ENCODE measurements around the gene CD276. TPM values are rescaled to one million over a fixed set of nuclear protein-coding genes. Genes with fewer than 3 reads are reported as not detected.
"Not testable (repeated sequence)": the region's sequence is repeated elsewhere in the genome, so short reads cannot be mapped to it uniquely, and the experiment has no call there.

CD276 gene
- total and polyA plus RNA-seq, 8 donors: 13.9 to 56.0 (median 22.7) TPM

DNA sequence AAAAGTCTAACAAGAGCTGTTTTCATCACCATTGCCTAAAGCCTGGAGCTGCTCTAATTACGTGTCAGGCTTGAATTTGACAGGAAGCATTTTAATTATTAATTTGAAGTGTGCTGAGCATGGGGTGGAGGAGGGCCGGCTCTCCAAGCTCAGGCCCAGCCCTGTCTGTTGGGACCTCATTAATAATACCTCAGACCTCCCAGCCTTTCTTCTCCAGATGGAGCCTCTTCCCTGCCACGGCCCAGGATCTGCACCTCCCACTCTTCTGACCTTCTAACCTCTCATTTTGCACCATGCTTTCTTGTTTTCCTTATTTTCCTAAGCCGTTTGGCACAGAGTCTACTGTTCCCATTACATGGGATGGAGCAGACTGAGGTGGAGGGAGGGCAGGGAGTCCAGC is 39.0 kb downstream of the CD276 start:
- no peak for ATAC-seq
- H3K4me1 ChIP-seq: no peaks in the 10 kb centered on the region
- no peak for FAIRE-seq

DNA sequence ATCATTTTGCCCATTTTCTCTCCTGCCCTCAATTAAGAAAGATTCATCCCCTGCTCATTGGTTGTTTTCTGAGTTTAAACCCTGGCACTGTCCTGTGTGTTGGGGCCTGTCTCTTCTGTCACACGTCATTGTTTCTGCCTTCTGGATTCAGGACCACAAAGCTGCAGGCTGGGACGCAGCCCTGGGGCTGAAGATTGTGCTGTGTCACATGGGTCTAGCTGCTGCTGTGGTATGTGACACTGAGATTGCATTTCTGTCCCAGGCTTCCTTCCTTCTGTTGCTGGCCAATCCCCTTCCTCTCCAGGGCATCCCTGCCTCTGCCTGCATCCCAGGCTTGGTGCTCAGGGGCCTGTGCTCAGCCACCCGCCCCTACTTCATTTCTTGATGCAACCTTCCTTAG is 40.0 kb downstream of the CD276 start:
- no peak overlapping the region for H3K27ac ChIP-seq
- intact Hi-C loops (cut with DNase I): no loop called here
- no peaks in the 10 kb centered on the region for H3K4me1 ChIP-seq
- H3K9me3 ChIP-seq: no peaks in the 10 kb centered on the region
- WGBS, 2 donors: 71 to 75% methylated on average over 3 of the region's 3 CpGs
- TF ChIP-seq, protein P1, sequence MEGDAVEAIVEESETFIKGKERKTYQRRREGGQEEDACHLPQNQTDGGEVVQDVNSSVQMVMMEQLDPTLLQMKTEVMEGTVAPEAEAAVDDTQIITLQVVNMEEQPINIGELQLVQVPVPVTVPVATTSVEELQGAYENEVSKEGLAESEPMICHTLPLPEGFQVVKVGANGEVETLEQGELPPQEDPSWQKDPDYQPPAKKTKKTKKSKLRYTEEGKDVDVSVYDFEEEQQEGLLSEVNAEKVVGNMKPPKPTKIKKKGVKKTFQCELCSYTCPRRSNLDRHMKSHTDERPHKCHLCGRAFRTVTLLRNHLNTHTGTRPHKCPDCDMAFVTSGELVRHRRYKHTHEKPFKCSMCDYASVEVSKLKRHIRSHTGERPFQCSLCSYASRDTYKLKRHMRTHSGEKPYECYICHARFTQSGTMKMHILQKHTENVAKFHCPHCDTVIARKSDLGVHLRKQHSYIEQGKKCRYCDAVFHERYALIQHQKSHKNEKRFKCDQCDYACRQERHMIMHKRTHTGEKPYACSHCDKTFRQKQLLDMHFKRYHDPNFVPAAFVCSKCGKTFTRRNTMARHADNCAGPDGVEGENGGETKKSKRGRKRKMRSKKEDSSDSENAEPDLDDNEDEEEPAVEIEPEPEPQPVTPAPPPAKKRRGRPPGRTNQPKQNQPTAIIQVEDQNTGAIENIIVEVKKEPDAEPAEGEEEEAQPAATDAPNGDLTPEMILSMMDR (IDR thresholded peaks at IDR 0.05): no peak
- DNase-seq: no peak
- H3K4me3 ChIP-seq: no peak overlapping the region
- ATAC-seq: no peak
- no peaks in the 10 kb centered on the region for H3K36me3 ChIP-seq
- no peak for FAIRE-seq
- no peaks in the 10 kb centered on the region for H3K27me3 ChIP-seq

More for the DNA sequence above, 39.0 kb downstream of the CD276 start:
- H3K9me3 ChIP-seq: no peaks in the 10 kb centered on the region
- H3K36me3 ChIP-seq: no peaks in the 10 kb centered on the region
- no peak overlapping the region for H3K27ac ChIP-seq
- TF ChIP-seq, protein P1 (IDR thresholded peaks at IDR 0.05): no peak
- no peak for DNase-seq
- no peaks in the 10 kb centered on the region for H3K27me3 ChIP-seq
- no peak overlapping the region for H3K4me3 ChIP-seq
- WGBS, 2 donors: 33 to 35% methylated on average over 4 of the region's 4 CpGs
- intact Hi-C loops (cut with DNase I): no loop called here

DNA sequence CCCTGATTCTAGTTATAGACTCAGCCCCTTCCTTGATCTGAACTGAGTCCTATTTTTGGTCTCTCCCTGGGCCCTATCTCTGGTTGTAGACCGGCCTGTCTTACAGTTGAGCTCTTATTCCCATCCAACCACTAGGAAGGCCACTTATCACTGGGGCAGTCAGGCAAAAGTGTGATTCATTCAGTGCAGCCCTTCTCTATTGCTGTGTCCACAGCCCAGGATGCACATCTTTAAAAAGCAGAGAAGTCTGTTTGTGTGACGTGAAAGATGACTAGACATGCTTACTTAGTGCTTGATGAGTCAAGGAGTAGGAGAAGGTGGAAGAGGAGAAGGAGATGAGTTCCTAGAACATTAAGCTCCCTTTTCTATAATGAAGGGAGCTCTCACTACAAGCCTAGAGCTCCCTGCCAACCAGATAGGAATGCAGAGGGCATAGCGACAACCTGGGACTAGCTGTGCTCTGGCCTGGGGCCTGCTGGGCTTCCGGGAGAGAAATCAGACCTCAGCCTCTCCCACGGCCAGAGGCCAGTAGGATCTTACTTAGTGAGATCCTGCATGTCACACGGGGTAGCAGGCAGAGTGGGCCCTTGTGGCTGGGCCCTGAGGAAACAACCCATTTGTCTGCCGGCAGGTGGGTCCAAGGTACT is 43.3 kb downstream of the CD276 start:
- TF ChIP-seq, protein P1 (IDR thresholded peaks at IDR 0.05): no peak
- FAIRE-seq (no peak), ATAC-seq (no peak), DNase-seq (no peak)
- no peaks in the 10 kb centered on the region for H3K36me3 ChIP-seq
- 86 to 87% methylated on average over 7 of the region's 7 CpGs for WGBS, 2 donors
- no peak overlapping the region for H3K27ac ChIP-seq
- H3K9me3 ChIP-seq: no peaks in the 10 kb centered on the region
- no peaks in the 10 kb centered on the region for H3K4me1 ChIP-seq
- H3K4me3 ChIP-seq: no peak overlapping the region
- no peaks in the 10 kb centered on the region for H3K27me3 ChIP-seq
- intact Hi-C loops (cut with DNase I): no loop called here

DNA sequence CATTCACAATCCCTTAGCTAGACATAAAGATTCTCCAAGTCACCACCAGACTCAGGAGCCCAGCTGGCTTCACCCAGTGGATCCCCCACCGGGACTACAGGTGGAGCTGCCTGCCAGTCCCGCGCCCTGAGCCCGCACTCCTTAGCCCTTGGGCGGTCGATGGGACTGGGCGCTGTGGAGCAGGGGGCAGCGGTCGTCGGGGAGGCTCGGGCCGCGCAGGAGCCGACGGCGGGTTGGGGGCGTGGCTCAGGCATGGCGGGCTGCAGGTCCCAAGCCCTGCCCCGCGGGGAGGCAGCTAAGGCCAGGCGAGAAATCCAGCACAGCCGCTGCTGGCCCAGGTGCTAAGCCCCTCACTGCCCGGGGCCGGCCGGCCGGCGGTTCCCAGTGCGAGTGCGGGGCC is 47.9 kb downstream of the CD276 start:
- H3K36me3 ChIP-seq; H3K4me1 ChIP-seq; ATAC-seq; DNase-seq; H3K27me3 ChIP-seq; intact Hi-C loops (cut with DNase I); H3K4me3 ChIP-seq; H3K27ac ChIP-seq; H3K9me3 ChIP-seq; FAIRE-seq: not testable (repeated sequence)
- 91 to 92% methylated on average over 29 of the region's 29 CpGs for WGBS, 2 donors

DNA sequence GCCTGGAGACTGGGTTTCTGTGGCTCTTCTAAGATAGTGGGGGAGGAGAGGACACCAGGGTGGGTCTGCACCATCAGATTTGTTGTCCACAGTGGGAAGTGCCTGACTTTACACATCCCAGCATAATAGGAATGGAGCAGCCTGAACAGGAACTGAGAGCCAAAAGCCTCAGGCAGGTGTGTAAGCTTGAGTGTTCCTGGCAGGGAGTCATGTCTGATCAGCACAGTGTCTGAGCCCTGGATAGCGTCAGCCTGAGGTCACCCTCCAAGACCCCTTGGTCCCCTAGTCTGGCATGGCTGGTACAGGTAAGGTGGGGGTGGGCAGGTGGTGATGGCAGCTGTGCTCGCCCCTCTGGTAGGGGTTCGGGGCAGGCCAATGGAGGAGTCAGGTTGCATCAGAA is 48.7 kb downstream of the CD276 start:
- no peak for ATAC-seq
- Histone ChIP-seq H3K27ac (no peak overlapping the region), H3K27me3 (no peaks in the 10 kb centered on the region), H3K4me3 (no peak overlapping the region), H3K9me3 (no peaks in the 10 kb centered on the region), H3K36me3 (no peaks in the 10 kb centered on the region), H3K4me1 (no peaks in the 10 kb centered on the region)
- 33 to 54% methylated on average over 3 of the region's 3 CpGs for WGBS, 2 donors
- no peak for FAIRE-seq
- DNase-seq: no peak
- intact Hi-C loops (cut with DNase I): no loop called here
- TF ChIP-seq, protein P1 (IDR thresholded peaks at IDR 0.05): no peak
